ENCODE results near the gene SEMA3C. TPM values are rescaled to one million over a fixed set of nuclear protein-coding genes. Genes with fewer than 3 reads are reported as not detected.

The SEMA3C gene
- total RNA-seq, 2 donors from 2014 or later = 36.3 to 89.3 TPM

GRCh38 chr7:80770675-80771081 lies 148.2 kb downstream of the SEMA3C start:
- DNase-seq (ENCODE audit: low spot score) = no peak
- intact Hi-C loops (cut with DNase I) = loop anchor here in 1 of 2 donors (1.0 kb wide), 1 partner anchor 8 kb away; no protein-coding TSS in a partner anchor

GRCh38 chr7:80770061-80770460 lies 148.8 kb downstream of the SEMA3C start:
- intact Hi-C loops (cut with DNase I) = loop anchor here in 1 of 2 donors (1.0 kb wide), 1 partner anchor 8 kb away; no protein-coding TSS in a partner anchor
- DNase-seq (ENCODE audit: low spot score) = no peak

- intact Hi-C loops (cut with DNase I) = no loop called here
- no peak for DNase-seq (ENCODE audit: low spot score)
Observed at GRCh38 chr7:80768756-80769155, 150.1 kb downstream of the SEMA3C start.

GRCh38 chr7:80767654-80768053 lies 151.2 kb downstream of the SEMA3C start:
- intact Hi-C loops (cut with DNase I) = no loop called here
- DNase-seq (ENCODE audit: low spot score) = no peak

- intact Hi-C loops (cut with DNase I) = no loop called here
- peak; percentile 70 for DNase-seq (ENCODE audit: low spot score)
Observed at GRCh38 chr7:80766724-80767123, 152.1 kb downstream of the SEMA3C start.

- intact Hi-C loops (cut with DNase I) = no loop called here
- DNase-seq (ENCODE audit: low spot score) = no peak
Observed at GRCh38 chr7:80764132-80764531, 154.7 kb downstream of the SEMA3C start.

GRCh38 chr7:80763704-80764103 lies 155.1 kb downstream of the SEMA3C start:
- intact Hi-C loops (cut with DNase I) = no loop called here
- DNase-seq (ENCODE audit: low spot score) = no peak

GRCh38 chr7:80763289-80763688 lies 155.6 kb downstream of the SEMA3C start:
- intact Hi-C loops (cut with DNase I) = no loop called here
- no peak for DNase-seq (ENCODE audit: low spot score)

GRCh38 chr7:80760292-80760691 lies 158.6 kb downstream of the SEMA3C start:
- intact Hi-C loops (cut with DNase I) = no loop called here

GRCh38 chr7:80752954-80753690 lies 165.7 kb downstream of the SEMA3C start:
- intact Hi-C loops (cut with DNase I) = no loop called here
- no peak for DNase-seq (ENCODE audit: low spot score)

More at GRCh38 chr7:80760292-80760691, 158.6 kb downstream of the SEMA3C start:
- DNase-seq (ENCODE audit: low spot score) = no peak

GRCh38 chr7:80749270-80749669 lies 169.6 kb downstream of the SEMA3C start:
- DNase-seq (ENCODE audit: low spot score) = no peak
- intact Hi-C loops (cut with DNase I) = no loop called here

- intact Hi-C loops (cut with DNase I) = no loop called here
- no peak for DNase-seq (ENCODE audit: low spot score)
Observed at GRCh38 chr7:80748363-80749042, 170.3 kb downstream of the SEMA3C start.

- no peak for DNase-seq (ENCODE audit: low spot score)
- intact Hi-C loops (cut with DNase I) = no loop called here
Observed at GRCh38 chr7:80740778-80741545, 177.9 kb downstream of the SEMA3C start.

GRCh38 chr7:80736371-80737125 lies 182.3 kb downstream of the SEMA3C start:
- intact Hi-C loops (cut with DNase I) = loop anchor here in 1 of 2 donors (10.0 kb wide), 1 partner anchor 48 kb away; no protein-coding TSS in a partner anchor
- no peak for DNase-seq (ENCODE audit: low spot score)

- intact Hi-C loops (cut with DNase I) = loop anchor here in 1 of 2 donors (10.0 kb wide), 1 partner anchor 49 kb away; no protein-coding TSS in a partner anchor
- no peak for DNase-seq (ENCODE audit: low spot score)
Observed at GRCh38 chr7:80735330-80735729, 183.5 kb downstream of the SEMA3C start.

GRCh38 chr7:80734011-80734410 lies 184.8 kb downstream of the SEMA3C start:
- intact Hi-C loops (cut with DNase I) = loop anchor here in 1 of 2 donors (10.0 kb wide), 1 partner anchor 51 kb away; no protein-coding TSS in a partner anchor
- DNase-seq (ENCODE audit: low spot score) = no peak

GRCh38 chr7:80733333-80733915 lies 185.4 kb downstream of the SEMA3C start:
- intact Hi-C loops (cut with DNase I) = loop anchor here in 1 of 2 donors (10.0 kb wide), 1 partner anchor 51 kb away; no protein-coding TSS in a partner anchor
- no peak for DNase-seq (ENCODE audit: low spot score)

GRCh38 chr7:80732630-80733029 lies 186.2 kb downstream of the SEMA3C start:
- intact Hi-C loops (cut with DNase I) = loop anchor here in 1 of 2 donors (10.0 kb wide), 1 partner anchor 52 kb away; no protein-coding TSS in a partner anchor
- no peak for DNase-seq (ENCODE audit: low spot score)

All from posterior vena cava (tissue), 2 donors.